Measurements from ENCODE around the gene NCOR2. TPM values are rescaled to one million over a fixed set of nuclear protein-coding genes. Genes with fewer than 3 reads are reported as not detected.

Gene NCOR2
- total and polyA plus RNA-seq, 2 donors (not counting 3 experiments of a cell fraction or from before 2014, with no cell fraction given), result 26.5 to 241 TPM

DNA sequence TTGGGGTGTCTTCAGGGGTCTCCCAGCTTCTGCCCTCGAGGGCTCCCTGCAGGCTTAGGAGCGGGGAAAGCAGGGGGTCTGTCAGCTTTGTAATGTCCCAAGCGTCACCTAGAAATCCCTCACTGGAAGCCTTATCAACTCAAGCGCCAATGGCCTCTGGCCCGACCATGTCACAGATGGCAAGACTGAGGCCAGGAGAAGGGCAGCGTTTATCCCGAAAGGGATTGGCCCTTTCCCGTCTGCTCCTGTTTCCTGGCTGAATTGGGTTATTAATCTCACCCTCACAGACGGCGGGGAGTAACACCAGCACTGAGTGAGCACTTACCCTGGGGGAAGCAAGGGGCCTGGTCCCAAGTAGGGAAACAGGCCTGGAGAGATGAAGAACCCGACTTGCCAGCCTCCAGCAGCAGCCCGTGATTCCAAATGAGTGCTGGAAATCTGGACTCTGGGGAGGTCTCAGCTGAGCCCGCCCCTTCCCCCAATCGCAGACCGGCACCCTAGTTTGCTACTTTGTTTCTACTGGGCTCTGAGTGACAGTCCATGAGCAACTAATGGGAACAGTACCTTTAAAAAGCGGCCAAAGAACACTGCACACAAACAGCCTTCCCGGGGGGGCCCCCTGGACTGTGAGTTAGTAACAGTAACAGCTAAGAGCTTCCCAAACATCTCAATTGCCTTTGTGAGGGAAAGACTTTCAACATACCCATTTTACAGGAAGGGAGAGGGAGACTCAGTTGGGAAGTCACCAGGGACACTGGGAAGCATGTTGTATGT, 2.1 kb upstream of the NCOR2 start:
- intact Hi-C loops (cut with micrococcal nuclease) (loop anchor here (5.0 kb wide), 2 partner anchors 178 to 358 kb away; no protein-coding TSS in a partner anchor), dilution Hi-C loops (cut with MboI; ENCODE audit: extremely low pct_ligation_motif_present, low sequenced_read_pairs) (loop anchor here (25.0 kb wide), 1 partner anchor 118 kb away; no protein-coding TSS in a partner anchor)
- FAIRE-seq, result no peak
- Histone ChIP-seq H3K9me3 (replicated peaks; ENCODE audit: control insufficient read depth, insufficient read depth, low read length) (no peaks in the 10 kb centered on the region), H2AFZ (ENCODE audit: low read depth, low read length) (no peak overlapping the region), H4K20me1 (replicated peaks; ENCODE audit: control insufficient read depth, extremely low read depth, insufficient read depth, low read length) (no peaks in the 10 kb centered on the region), H3K9ac (replicated peaks; ENCODE audit: extremely low read depth, insufficient read depth, low read length) (no peak overlapping the region), H3K36me3 (ENCODE audit: control insufficient read depth in 2 of 2, extremely low read depth in 1 of 2, insufficient read depth in 2 of 2, low read length in 2 of 2) (no peaks in the 10 kb centered on the region), H3K27ac (ENCODE audit: insufficient read depth, low read depth, low read length) (no peak overlapping the region), H3K9me1 (replicated peaks; ENCODE audit: control insufficient read depth, extremely low read depth, insufficient read depth, low read length) (no peaks in the 10 kb centered on the region), H3K4me1 (ENCODE audit: control insufficient read depth, extremely low read depth, insufficient read depth, low read length) (peaks cover 10% of the 10 kb centered on the region), H3K4me3 (replicated peaks in 1 of 3; ENCODE audit: insufficient read depth in 1 of 3, low read depth in 1 of 3, low read length in 3 of 3) (no peak overlapping the region), H3K79me2 (ENCODE audit: control insufficient read depth, insufficient read depth, low read length) (peaks cover 23% of the 10 kb centered on the region), H3K4me2 (ENCODE audit: insufficient read depth, low read length) (no peak overlapping the region), H3K27me3 (ENCODE audit: control insufficient read depth in 2 of 2, insufficient read depth in 2 of 2, low read length in 2 of 2) (no peaks in the 10 kb centered on the region)
- CTCF ChIA-PET, result interaction anchor here (0.7 to 1.0 kb wide), 5 partner anchors 11 to 202 kb away, joined by 3 to 5 read pairs (median 3); no protein-coding TSS in a partner anchor
- POLR2A ChIA-PET, result no interaction called here
- BruUV-seq (replicated peaks), result no TSS peak
- no peak for DNase-seq (ENCODE audit: low read depth, low spot score)
- TF ChIP-seq FOS (IDR thresholded peaks at IDR 0.05; ENCODE audit: borderline replicate concordance, insufficient read depth, low read length), result no peak
- no peak for TF ChIP-seq EZH2 (IDR thresholded peaks at IDR 0.05; ENCODE audit: borderline replicate concordance, low read depth, low read length, severe bottlenecking)
- no peak for TF ChIP-seq JUN (IDR thresholded peaks at IDR 0.05; ENCODE audit: borderline replicate concordance, insufficient read depth, insufficient read length, low read depth)
- no peak for TF ChIP-seq POLR2AphosphoS5 (IDR thresholded peaks at IDR 0.05; ENCODE audit: insufficient read depth, low read depth, low read length)
- no peak for TF ChIP-seq GATA2 (IDR thresholded peaks at IDR 0.05; ENCODE audit: insufficient read depth, insufficient read length, low read depth, low read length)
- no peak for TF ChIP-seq POLR2A (IDR thresholded peaks at IDR 0.05; ENCODE audit: low read depth, low read length)
- TF ChIP-seq, protein P1, sequence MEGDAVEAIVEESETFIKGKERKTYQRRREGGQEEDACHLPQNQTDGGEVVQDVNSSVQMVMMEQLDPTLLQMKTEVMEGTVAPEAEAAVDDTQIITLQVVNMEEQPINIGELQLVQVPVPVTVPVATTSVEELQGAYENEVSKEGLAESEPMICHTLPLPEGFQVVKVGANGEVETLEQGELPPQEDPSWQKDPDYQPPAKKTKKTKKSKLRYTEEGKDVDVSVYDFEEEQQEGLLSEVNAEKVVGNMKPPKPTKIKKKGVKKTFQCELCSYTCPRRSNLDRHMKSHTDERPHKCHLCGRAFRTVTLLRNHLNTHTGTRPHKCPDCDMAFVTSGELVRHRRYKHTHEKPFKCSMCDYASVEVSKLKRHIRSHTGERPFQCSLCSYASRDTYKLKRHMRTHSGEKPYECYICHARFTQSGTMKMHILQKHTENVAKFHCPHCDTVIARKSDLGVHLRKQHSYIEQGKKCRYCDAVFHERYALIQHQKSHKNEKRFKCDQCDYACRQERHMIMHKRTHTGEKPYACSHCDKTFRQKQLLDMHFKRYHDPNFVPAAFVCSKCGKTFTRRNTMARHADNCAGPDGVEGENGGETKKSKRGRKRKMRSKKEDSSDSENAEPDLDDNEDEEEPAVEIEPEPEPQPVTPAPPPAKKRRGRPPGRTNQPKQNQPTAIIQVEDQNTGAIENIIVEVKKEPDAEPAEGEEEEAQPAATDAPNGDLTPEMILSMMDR (IDR thresholded peaks at IDR 0.05; ENCODE audit: extremely low read depth in 1 of 2, insufficient read depth in 1 of 2, low read depth in 1 of 2, low read length in 2 of 2), result no peak
- TF ChIP-seq, protein P2, sequence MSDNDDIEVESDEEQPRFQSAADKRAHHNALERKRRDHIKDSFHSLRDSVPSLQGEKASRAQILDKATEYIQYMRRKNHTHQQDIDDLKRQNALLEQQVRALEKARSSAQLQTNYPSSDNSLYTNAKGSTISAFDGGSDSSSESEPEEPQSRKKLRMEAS (IDR thresholded peaks at IDR 0.05; ENCODE audit: insufficient read depth, insufficient read length), result no peak
- no peak for TF ChIP-seq MYC (IDR thresholded peaks at IDR 0.05; ENCODE audit: low read depth, low read length)
